Right ventricle myocardium superior (tissue), 1 donor: ENCODE measurements around the gene SCARB1. TPM values are rescaled to one million over a fixed set of nuclear protein-coding genes. Genes with fewer than 3 reads are reported as not detected.
A peak's percentile ranks its signal among the peaks of the same experiment; 100 is the strongest.

Experiments
- ATAC-seq: fragments of 200-7000 bp; cut with Tn5 transposase; one replicate; pipeline ENCODE4 v1.9.1; 2020; ENCODE audit warnings: mild to moderate bottlenecking; ENCODE audit not compliant: poor library complexity
- DNase-seq: peaks from one replicate; pipeline ENCODE4 v3.0.0-alpha.2; 2020
- intact Hi-C: fragments of 100-400 bp; cut with DNase I; formaldehyde crosslinking; loops from one replicate; pipeline ENCODE4 v1.11.2; 2022
- total RNA-seq: library from RNA; stranded (reverse); fragmentation: NEBNext Ultra II Directional; extraction: Animal tissue kit (Norgen Biotek cat#: 25700); gene quantifications from one replicate; pipeline ENCODE4 v1.2.1, GENCODE V29; 2021
- donor health status: DM: no; HTN: yes; CAD: no; lungs with severe emphysema.

The SCARB1 gene
- total RNA-seq, 1 donor from 2014 or later, result 12.7 TPM

DNA sequence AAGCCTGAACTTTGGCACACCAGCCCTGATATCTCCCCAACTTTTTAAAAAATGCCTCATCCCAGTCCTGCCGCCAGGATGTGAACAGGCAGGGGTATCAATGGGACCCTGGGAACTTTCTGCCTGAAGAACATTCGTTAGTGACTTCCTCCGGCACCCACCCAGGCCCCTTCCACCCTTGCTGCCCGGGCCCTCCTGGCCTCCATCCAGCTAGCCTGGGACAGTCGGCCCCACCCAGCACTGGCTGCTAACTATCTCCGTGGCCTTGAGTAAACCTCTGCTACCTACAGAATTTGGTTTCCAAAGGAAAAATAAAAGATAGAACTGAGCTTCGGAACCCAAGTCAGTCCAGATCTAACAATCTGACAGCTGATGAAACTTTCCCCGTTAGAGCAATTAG, 14.3 kb downstream of the SCARB1 start:
- intact Hi-C loops, result no loop called here
- DNase-seq (no peak), ATAC-seq (no peak)

- no peak for ATAC-seq
- intact Hi-C loops, result no loop called here
- DNase-seq, result no peak
Observed at GRCh38 chr12:124848621-124849380, 14.9 kb downstream of the SCARB1 start.

DNA sequence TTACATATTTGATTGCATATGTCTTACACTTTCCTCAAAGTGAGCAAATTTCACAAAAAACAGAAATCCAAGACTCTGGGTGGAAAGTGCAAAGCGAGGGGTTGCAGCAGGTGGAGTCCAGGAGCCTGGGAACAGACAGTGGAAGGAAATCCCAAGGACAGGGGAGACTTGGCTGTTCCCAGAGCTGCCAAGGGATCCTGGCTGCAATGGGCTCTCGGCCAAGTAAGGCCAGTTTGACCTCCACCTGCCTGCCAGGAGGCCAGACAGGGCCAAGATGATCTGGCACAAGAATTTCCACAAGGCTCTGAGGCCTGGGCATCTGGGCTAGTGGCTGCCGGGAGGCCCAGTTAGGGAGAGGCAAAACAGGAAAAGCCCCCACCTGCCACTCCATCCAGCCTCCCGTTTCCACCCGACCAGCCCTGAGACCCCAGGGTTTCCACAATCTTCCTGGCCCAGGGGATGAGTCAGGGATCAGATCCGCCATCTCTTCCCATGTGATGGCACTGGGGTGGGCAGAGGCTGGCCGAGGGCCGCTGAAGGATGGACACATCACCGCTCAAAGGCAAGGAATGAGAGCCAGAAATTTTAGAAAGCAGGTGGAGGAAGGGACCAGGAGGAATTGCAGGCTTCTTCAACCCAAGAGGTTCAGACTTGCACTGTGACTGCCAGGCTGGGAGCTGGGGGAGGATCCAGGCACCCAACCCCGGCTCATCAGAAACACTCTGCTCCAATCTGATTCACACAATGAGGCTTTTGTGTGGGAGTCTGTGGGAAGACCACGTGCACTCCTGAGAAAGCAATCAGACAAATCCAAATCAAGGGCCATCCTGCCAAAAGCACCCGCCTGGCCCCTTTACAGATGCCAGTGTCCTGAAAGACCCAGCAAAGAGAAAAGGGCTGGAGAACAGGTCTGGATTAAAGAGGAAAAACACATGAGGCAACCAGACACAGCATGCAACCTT, 16.3 kb downstream of the SCARB1 start:
- peak; percentile 66 for DNase-seq
- ATAC-seq, result peak; percentile 72
- intact Hi-C loops, result no loop called here

- intact Hi-C loops, result no loop called here
- no peak for DNase-seq
- ATAC-seq, result no peak
Observed at GRCh38 chr12:124844411-124845397, 19.0 kb downstream of the SCARB1 start.

DNA sequence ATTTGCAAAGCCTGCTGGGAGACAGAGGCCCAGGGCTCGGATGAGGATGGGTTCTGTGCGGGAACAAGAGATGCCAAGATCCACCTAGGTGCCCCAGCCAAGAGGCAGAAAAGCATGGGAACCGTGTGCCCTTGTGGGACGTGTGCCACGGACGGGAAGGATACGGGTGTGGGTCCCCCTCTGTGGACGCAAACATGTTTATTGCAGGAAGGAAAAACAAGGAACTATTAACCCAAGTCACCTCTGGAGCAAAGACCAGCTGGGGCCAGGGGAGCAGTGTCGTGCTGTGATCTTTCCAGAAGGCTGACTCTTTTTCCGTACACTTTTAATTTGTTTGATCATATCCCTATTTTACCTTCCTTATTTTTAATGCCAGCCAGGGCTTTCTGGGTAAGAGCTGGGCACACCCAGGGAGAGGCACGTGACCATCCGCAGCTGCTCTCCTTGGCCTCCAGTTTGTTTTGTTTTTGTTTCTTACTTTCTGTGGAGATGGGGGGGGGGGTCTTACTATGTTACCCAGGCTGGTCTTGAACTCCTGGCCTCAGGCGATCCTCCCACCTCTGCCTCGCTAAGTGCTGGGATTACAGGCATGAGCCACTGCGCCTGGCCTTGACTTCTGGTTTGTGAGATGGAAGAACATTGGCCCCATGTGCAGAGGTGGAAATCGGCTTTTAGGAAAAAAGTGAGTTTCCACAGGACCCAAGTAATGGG, 20.7 kb downstream of the SCARB1 start:
- DNase-seq (no peak), ATAC-seq (no peak)

GRCh38 chr12:124842073-124842749, 21.5 kb downstream of the SCARB1 start:
- DNase-seq, result no peak
- peak; percentile 47 for ATAC-seq
- intact Hi-C loops, result no loop called here

More for the DNA sequence above, 20.7 kb downstream of the SCARB1 start:
- intact Hi-C loops, result no loop called here

DNA sequence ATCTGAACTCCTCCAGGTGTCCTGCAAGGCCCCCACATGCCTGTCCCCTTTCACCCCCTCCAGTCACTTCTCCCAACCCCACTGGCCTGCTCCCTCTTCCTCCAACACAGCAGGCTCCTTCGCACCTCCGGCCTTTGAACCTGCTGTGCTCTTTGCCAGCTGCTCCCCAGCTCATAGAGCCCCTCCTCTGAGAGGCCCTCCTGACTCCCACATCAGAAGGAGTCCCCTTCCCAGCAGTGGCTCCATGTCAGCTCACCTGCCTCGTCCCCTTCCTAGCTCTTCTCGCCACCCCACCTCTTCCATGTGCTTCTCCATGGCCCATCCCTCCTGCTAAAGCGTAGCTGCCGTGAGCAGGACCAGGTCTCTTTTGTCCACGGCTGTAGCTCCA, 22.1 kb downstream of the SCARB1 start:
- DNase-seq (no peak), ATAC-seq (no peak)
- intact Hi-C loops, result no loop called here

DNA sequence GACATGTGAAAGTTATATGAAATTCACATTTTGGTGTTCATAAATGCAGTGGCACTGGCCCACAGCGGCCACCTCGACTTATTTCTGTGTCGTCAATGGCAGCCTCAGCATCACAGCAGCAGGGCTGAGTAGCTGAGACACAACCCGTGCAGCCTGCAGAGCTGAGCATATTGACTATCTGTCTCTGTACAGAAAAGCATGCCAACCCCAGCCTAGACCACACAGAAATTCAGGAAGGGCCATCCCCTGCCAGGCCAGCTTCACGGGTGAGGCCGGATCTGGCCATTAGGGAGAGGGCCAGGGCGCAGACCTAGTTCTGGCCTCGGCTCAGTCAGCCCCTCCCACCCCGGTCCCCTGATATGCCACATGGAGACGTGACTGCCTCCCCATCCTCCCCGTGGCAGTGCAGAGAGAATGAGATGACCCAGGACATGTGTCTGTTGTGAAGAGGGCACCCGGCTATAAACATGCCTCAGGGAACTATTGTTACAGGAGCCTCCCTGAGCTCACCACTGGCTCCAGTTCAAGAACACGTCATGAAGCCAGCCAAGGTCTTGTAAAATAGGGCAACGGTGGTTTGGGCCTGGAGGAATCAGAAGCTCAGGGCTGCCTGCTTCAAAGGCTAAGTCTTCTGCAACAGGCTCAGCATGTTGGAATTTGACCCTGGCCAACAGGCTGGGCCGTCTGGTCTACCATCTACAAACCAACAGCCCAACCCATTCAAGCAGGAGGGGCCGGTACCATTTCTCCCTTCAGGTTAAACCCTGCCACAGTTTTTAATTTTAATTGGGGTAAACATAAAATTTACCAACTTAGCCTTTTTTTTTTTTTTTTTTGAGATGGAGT, 25.5 kb downstream of the SCARB1 start:
- intact Hi-C loops, result no loop called here
- ATAC-seq (peak; percentile 91), DNase-seq (peak; percentile 86)

GRCh38 chr12:124837249-124837897, 26.3 kb downstream of the SCARB1 start:
- no peak for ATAC-seq
- no peak for DNase-seq
- intact Hi-C loops, result no loop called here

- no peak for DNase-seq
- intact Hi-C loops, result no loop called here
- ATAC-seq, result no peak
Observed at GRCh38 chr12:124836759-124837158, 26.9 kb downstream of the SCARB1 start.

DNA sequence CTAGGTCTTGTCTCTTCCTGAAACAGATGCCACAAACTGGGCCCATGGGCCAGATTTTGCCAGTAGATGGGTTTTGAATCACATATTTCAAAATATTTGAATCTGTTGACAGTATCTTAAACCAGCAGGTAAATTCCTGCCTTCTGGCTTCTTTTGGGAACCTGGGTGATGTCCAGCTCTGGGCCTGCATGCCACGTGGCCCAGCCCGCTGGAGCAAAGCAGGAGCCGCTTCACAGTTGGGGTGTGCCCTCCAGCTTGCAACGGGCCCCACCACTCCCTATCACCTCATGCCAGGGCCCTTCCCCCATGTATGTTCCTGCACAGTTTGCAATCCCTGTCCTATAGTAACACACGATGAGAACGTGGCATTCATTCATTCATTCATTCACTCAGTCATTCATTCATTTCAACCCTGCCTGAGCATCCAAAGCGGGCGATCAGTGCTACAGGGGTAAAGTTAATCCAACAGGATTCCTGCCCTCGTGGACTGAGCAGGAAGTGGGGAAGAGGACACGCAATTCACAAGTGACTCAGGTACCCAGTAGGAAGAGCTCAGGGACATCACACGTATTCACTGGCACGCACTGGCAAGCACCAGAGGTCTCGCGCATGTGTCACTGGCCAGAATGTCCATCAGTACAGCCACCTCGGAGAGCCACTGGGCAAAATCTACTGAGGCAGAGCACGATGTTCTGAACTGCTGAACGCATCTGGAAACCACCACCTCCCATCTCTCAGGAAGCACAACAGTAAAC, 27.8 kb downstream of the SCARB1 start:
- intact Hi-C loops, result no loop called here
- no peak for DNase-seq
- no peak for ATAC-seq

DNA sequence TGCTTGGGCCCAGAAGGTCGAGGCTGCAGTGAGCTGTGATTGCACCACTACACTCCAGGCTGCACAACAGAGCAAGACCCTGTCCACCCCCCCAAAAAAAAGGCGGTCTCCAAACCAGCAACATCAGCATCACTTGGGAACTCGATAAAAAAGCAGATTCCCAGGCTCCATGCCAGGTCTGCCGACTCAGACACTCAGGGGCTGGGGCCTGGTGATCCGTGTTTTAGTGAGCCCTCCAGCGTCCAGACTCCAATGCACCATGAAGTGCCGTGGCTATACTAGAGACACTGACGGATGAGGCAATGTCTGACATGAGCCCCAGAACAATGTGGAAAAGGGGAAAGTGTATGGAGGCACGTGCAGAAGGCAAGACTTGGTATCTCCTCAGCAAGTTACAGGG, 28.8 kb downstream of the SCARB1 start:
- DNase-seq (no peak), ATAC-seq (no peak)
- intact Hi-C loops, result no loop called here

DNA sequence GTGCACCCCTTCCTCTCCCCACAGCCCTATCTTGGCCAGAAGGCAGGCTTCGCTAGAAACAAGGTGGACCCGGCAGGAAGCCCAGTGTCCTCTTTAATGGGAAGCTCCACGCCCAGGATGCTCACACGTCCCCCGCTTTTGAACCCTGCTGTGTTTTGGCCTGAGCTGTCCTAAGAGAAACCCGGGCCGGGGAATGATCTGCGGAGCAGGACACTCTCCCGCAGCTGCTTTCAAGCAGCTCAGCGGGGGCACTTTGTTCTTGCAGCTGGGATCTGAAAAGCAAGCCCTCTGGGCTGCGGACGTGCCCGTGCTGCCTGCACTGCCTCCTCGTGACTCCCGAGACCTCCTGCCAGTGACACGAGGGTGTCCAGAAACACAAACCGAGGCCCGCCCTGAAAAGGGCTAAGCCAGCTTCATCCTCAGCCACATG, 30.0 kb downstream of the SCARB1 start:
- ATAC-seq, result peak; percentile 23
- DNase-seq, result peak; percentile 57
- intact Hi-C loops, result no loop called here

DNA sequence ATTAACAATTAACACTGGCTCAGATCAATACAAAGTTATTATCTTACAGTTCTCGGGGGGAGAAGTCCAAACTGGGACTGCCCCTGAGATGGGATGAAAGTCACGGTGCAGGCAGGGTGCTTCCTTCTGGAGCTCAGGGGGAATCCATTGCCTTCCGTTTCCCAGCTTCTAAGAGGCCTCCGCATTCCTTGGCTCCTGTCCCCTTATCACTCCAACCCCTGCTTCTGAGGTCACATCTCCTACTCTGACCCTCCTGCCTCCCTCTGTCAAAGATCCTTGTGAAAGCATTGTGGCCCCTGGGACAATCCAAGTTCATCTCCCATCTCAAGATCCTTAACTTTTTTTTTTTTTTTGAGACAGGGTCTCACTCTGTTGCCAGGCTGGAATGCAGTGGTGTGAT, 30.8 kb downstream of the SCARB1 start:
- ATAC-seq, result no peak
- DNase-seq, result no peak
- intact Hi-C loops, result no loop called here

DNA sequence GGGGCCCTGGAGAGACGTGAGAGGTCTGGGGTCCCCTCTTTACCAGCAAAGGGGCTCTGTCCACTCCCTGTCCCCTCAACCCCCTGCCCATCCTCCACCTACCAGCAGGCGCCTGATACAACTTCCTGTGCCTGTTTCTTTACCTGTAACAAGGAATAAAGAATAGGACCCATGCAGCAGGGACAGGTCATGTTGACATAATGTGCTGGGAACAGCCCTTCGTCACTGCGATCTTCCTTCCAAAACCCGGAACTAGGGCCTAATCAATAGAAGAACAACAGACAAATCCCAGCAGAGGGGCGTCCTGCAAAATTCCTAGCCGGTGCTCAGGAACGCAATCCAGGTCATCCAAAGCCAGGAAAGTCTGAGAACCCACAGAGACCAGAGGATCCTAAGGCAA, 32.1 kb downstream of the SCARB1 start:
- DNase-seq (no peak), ATAC-seq (no peak)
- intact Hi-C loops, result no loop called here

DNA sequence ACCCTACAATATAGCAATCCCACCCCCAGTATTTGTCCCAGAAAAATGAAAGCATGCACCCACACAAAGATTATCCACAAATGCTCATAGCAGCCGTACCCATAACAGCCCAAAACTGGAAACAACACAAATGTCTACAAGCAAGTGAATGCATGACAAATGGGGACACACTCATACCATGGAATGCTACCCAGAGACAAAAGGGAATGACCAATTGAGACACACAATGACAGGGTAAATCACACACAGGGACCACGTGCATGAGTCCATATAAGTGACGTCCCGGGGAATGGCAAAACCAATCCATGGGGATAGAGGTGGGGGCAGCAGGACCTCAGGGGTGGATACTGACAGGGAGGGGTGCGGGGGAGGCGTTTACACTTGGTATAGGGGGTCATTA, 33.4 kb downstream of the SCARB1 start:
- ATAC-seq, result no peak
- intact Hi-C loops, result no loop called here
- no peak for DNase-seq
